Stimulated activated CD4-positive, alpha-beta T cell treated with anti-CD3 and anti-CD28 coated beads, TNF-alpha, amount 100 ng/mL, for 4 hours (primary cell): ENCODE data around the gene NYAP2.

Experiments
- DNase-seq, 3 experiments: peaks; one replicate each; pipeline ENCODE4 v3.0.0-alpha.2; 2020; ENCODE audit warnings: low read depth in 3 of 3

Gene NYAP2

DNA sequence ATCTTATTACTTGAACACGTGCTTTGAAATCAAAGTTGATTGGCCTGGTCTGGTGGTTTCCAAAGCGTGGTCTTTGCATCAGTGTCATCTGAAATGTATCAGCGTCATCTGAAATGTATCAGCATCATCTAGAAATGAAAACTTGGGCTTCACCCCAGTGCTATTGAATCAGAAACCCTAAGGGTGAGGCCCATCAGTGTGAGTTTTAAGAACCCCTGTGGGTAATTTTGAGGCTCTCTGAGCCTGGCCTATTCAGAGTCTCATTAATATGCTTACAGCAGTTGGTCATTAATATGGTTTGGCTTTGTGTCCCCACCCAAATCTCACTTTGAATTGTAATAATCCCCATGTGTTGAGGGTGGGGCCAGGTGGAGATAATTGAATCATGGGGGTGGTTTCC lies 85.2 kb downstream of the NYAP2 start:
- DNase-seq = no peak

DNA sequence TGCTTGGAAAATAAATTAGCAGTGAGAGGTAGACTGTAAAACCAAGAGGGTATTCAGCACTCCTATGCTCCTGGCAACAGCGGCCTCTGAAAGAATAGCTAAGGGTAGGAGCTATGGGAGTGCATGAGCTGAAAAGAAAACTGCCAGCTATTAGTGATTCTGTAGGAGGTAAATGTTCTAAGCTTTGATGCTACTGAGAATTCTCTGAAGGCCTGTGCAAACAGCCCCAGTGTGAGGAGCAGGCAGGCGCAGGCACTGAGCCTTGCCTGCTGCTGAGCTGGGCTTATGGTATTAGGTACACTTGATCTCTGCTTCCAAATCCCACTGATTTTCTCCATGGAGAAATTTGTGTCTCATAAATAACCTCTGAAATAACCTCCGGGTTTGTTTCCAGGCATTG lies 86.7 kb downstream of the NYAP2 start:
- DNase-seq = no peak

DNA sequence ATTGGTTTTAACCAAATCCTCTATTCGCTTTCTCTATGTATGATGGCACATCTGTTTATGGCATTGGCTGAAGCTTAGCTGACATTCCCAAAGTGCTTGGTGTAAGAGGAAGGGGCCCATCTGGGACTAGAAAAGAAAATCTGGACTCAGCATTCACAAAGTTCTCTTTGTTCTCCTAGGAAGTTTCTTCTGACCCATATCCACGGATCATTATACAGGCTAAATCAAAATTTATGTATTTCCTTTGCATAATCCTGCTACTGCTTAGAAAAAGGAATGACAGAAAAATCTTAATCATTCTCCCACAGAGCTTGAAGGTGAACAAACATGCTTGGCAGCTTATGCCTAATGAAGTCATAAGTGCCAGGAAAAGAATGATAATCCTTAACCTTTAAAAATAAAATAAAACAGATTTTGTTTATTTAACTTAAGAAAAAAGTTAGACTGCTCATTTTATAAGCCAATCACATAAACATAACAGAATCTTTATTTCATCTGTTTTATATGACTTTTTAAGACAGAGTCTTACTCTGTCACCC lies 88.4 kb downstream of the NYAP2 start:
- DNase-seq = no peak

GRCh38 chr2:225488743-225489142 lies 89.2 kb downstream of the NYAP2 start:
- DNase-seq = no peak

GRCh38 chr2:225493420-225494099 lies 94.0 kb downstream of the NYAP2 start:
- no peak for DNase-seq

DNA sequence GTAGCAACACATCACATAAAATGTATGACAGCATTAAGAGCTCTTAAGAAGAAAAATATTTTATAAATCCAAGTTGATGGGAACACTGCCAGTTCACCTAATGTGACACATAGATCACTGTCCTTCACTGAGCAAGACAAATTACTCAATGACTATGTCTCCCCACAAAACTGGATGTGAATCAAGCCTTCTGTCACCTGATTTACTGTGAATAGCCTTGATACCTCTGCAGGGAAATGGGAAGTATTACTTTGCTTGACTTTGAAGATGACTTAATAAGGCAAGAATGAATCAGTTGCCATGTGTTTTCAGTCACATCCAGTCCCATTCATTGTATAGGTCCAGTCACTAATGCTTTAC lies 94.6 kb downstream of the NYAP2 start:
- no peak for DNase-seq

- no peak for DNase-seq
Observed at GRCh38 chr2:225495706-225496105, 96.2 kb downstream of the NYAP2 start.

DNA sequence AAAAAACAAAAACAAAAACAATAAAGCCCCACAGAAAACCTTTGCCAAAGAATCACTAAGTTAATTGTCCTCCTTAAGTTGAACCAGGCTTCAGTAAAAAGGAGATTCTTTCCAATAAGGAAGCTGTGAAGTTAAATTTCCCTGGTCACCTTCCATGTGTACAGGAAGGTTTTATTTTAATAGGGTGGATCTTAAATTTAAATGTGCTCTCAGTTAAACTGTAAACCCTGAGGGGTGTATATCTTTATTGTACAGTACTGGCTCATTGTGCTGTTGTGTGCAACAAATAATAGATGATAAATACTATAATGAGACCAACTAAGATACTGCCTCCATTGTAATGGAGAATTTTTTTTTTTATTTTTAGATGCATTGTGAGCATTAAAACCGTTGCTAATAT lies 97.1 kb downstream of the NYAP2 start:
- DNase-seq = no peak

- no peak for DNase-seq
Observed at GRCh38 chr2:225497166-225497565, 97.7 kb downstream of the NYAP2 start.

DNA sequence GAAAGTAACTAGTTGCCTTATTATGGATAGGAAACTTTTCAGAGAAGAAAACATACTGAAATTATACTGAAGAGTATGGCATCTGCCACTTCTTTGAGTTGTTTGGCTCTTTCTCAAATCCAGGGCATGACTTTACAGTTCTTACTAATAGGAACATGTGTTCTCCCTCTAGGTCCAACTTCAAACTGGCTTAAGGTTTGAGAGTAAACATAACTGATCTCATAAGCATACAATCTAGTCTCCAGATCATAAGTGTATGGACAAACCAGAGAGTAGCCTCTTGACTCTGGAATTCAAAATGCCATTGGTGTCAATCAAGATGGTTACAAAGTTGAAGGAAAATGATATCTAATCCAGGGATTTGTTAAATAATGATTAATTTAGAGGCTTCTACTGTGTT lies 101.5 kb downstream of the NYAP2 start:
- no peak for DNase-seq

DNA sequence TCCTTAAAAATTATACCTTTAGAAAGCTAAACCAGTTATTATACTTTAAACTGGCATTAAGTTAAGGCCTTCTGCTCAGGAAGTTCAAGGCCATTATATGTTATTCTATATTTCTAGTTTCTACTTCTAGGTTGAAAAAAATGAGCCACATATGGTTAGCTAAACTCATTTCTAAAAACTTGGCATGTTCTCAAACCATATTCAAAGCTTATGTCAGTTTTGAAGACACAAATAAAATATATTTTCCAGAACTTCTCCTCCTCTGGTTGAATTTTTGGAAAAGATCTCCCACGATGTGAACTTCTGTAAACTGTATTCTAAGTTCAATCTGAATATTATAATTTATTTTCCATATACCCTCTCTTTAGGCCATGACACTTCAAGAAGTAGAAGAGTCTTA lies 103.5 kb downstream of the NYAP2 start:
- DNase-seq = no peak

- DNase-seq = no peak
Observed at GRCh38 chr2:225510796-225511195, 111.3 kb downstream of the NYAP2 start.

DNA sequence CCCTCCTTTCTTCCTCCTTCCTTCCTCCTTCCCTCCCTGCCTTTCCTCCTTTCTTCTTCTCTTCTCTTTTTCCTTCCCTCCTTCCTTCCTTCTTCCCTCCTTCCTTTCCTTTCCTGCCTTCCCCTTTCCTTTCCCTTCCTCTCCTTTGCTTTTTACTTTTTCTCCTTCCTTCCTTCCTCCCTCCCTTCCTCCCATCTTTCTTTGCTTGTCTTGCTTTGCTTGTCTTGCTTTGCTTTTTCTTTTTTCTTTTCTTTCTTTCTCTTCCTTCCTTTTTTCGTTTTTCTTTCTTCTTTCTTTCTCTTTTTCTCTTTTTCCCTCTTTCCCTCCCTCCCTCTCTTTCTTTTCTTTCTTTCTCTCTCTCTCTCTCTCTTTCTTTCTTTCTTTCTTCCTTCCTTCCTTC lies 113.0 kb downstream of the NYAP2 start:
- DNase-seq = no peak

GRCh38 chr2:225512876-225513540 lies 113.5 kb downstream of the NYAP2 start:
- no peak for DNase-seq

DNA sequence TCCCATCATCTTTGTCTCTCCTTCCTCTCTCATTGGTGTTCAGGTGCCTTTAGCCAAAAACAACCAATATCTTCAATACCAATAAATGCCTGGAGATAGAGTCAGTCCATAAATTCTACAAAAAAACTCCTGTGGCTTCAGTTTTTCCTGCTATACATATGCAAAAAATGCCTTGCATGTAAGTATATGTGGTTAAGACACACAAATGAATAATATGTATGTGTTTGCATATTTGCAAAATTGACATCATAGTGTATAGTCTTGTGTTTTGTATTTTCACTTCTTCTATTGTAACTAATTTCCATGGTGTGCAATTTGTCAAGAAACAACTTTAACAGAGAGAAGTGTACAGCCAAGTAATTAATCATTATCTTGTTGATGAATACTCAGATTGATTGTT lies 115.5 kb downstream of the NYAP2 start:
- no peak for DNase-seq

GRCh38 chr2:225526760-225527390 lies 127.4 kb downstream of the NYAP2 start:
- DNase-seq = no peak

DNA sequence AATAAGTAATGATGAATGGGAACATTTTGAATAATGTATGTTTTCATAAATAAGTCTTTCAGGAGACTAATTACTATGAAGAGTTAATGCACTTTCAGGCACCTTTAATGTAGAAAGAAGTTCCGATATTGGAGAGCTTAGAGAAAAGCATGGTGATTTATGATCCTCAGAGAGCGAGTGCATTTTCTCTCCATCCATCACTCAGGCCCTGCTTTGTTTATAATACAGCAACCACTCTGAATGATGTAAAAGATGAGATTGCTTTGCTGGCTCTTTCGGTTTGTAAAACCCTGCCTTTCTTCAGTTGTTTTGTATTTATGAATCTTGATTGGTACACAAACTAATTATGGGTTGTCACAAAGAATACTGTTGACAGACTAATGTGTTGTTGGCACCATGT lies 132.0 kb downstream of the NYAP2 start:
- DNase-seq = no peak

DNA sequence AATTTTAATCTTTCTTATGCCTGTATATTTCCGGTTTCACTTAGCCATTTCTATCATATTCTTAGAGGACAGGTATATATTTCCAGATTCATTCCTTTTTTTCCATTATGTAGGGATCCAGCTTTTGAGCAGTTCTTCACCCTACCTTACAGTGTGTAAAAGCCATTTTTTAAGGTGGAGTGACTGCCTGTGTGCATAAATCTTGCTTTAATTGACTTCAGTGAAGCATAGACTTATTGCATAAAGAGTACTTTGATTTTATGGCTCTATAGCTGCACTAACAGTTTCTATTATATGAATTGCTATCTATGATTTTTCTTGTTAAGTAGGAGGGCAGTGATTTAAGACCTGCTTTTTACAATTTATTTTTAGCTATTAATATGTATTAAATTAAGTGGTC lies 132.6 kb downstream of the NYAP2 start:
- DNase-seq = no peak

DNA sequence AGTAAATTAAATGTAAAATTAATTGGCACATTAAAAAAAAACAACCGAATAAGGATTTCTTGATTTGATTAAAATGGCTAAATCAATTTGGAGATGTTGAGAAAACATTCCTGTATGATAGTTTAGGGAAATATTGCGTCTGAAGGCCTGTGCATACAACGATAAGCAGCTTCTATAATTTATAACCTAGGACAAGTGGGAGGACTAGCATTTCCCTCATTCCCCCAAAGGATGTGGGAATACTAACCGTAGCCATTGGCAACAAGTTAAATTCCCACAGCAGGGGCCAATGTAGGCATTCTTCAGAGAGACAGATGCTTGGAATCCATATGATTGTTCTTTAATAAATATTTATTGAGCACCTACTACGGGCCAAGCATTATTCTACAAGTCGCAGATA lies 134.5 kb downstream of the NYAP2 start:
- no peak for DNase-seq

DNA sequence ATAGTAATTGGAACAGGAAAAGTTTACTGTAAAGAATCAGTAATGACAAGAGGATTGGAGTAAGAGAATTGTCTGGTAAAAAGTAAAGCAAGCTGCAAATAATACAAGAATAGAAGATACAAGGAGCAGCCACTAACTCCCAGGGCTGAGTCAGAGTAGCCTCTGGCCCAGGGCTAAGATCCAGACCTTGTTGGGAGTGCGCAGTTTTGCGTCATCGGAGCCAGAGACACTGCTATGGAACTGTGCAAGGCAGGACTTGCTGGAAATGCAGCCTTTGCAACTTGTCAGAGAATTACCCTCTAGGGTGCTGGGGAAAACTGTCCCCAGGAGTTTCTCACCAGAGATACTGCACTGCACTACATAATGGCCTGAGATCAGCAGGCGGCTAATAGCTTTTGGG lies 135.2 kb downstream of the NYAP2 start:
- no peak for DNase-seq

- DNase-seq = no peak
Observed at GRCh38 chr2:225536036-225536435, 136.5 kb downstream of the NYAP2 start.

DNA sequence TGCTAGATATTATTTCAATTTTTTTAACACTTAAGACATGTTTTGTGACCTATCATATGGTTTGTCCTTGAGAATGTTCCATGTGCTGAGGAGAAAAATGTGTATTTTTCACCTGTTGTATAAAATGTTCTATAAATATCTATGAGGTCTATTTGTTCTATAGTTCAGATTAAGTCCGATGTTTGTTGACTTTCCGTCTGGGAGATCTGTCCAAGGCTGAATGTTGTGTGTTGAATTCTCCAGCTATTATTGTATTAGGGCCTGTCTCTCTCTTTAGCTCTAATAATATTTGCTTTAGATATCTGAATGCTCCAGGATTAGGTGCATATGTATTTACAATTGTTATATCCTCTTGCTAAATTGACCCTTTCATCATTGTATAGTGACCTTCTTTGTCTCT lies 144.1 kb downstream of the NYAP2 start:
- no peak for DNase-seq

- DNase-seq = no peak
Observed at GRCh38 chr2:225556461-225556860, 157.0 kb downstream of the NYAP2 start.
